MM.1S (cell line): Measurements from ENCODE around the gene IL22.

Source experiments
- DNase-seq: peaks from one replicate; pipeline ENCODE4 v3.0.0-alpha.2; 2015
- H2AFZ ChIP-seq: fragments of 300-600 bp; sonication (generic); 2 replicates; pipeline ENCODE4 v1.6.0; 2016; ENCODE audit warnings: antibody characterized with exemption, low read length
- H3F3A ChIP-seq: fragments of 300-600 bp; sonication (generic); 2 replicates; pipeline ENCODE4 v1.6.1; 2016; ENCODE audit warnings: mild to moderate bottlenecking, antibody characterized with exemption, low read length, moderate library complexity, mixed read lengths; ENCODE audit not compliant: insufficient read depth
- H3K27ac ChIP-seq: fragments of 300-600 bp; sonication (generic); 2 replicates; pipeline ENCODE4 v1.5.1; 2016; ENCODE audit warnings: mild to moderate bottlenecking, low read length
- H3K27me3 ChIP-seq: fragments of 300-600 bp; sonication (generic); replicated peaks from 2 replicates; pipeline ENCODE4 v1.6.0; 2016; ENCODE audit warnings: low read length; ENCODE audit not compliant: insufficient read depth
- H3K36me3 ChIP-seq: fragments of 300-600 bp; sonication (generic); replicated peaks from 2 replicates; pipeline ENCODE4 v1.6.1; 2016; ENCODE audit warnings: mild to moderate bottlenecking, low read length, mixed read lengths; ENCODE audit not compliant: insufficient read depth
- H3K4me1 ChIP-seq: fragments of 300-600 bp; sonication (generic); 2 replicates; pipeline ENCODE4 v1.6.1; 2016; ENCODE audit warnings: low read length, mixed read lengths
- H3K4me2 ChIP-seq: fragments of 300-600 bp; sonication (generic); 2 replicates; pipeline ENCODE4 v1.6.0; 2016; ENCODE audit warnings: low read depth, low read length
- H3K4me3 ChIP-seq: fragments of 300-600 bp; sonication (generic); 2 replicates; pipeline ENCODE4 v1.5.1; 2016; ENCODE audit warnings: low read length, mixed read lengths
- H3K79me2 ChIP-seq: fragments of 300-600 bp; sonication (generic); 2 replicates; pipeline ENCODE4 v1.6.1; 2016; ENCODE audit warnings: mixed run types, low read length, mixed read lengths
- H3K9ac ChIP-seq: fragments of 300-600 bp; sonication (generic); 2 replicates; pipeline ENCODE4 v1.6.1; 2016; ENCODE audit warnings: low read length, mixed read lengths
- H3K9me2 ChIP-seq: fragments of 300-600 bp; sonication (generic); replicated peaks from 2 replicates; pipeline ENCODE4 v1.6.1; 2016; ENCODE audit warnings: mild to moderate bottlenecking, low read length, mixed read lengths; ENCODE audit not compliant: insufficient read depth
- H3K9me3 ChIP-seq: fragments of 300-600 bp; sonication (generic); replicated peaks from 2 replicates; pipeline ENCODE4 v1.6.1; 2016; ENCODE audit warnings: mild to moderate bottlenecking, low read length, mixed read lengths; ENCODE audit not compliant: insufficient read depth
- H4K20me1 ChIP-seq: fragments of 300-600 bp; sonication (generic); 2 replicates; pipeline ENCODE4 v1.6.1; 2016; ENCODE audit warnings: mild to moderate bottlenecking, low read length, moderate library complexity, mixed read lengths; ENCODE audit not compliant: insufficient read depth
- EZH2 ChIP-seq: fragments of 300-600 bp; sonication (generic); optimal IDR thresholded peaks from 2 replicates; pipeline ENCODE3; 2017; ENCODE audit warnings: low read depth, mild to moderate bottlenecking, antibody characterized with exemption, low read length, mixed read lengths
- EZH2phosphoT487 ChIP-seq: fragments of 300-600 bp; sonication (generic); IDR thresholded peaks from 2 replicates; pipeline ENCODE4 v1.6.1; 2018; ENCODE audit warnings: antibody characterized with exemption, low read length
- TF ChIP-seq, protein P1 (sequence below): fragments of 300-600 bp; sonication (generic); IDR thresholded peaks from 2 replicates; pipeline ENCODE4 v1.5.1; 2016; ENCODE audit warnings: antibody characterized with exemption, low read length, mixed read lengths

IL22 gene

DNA sequence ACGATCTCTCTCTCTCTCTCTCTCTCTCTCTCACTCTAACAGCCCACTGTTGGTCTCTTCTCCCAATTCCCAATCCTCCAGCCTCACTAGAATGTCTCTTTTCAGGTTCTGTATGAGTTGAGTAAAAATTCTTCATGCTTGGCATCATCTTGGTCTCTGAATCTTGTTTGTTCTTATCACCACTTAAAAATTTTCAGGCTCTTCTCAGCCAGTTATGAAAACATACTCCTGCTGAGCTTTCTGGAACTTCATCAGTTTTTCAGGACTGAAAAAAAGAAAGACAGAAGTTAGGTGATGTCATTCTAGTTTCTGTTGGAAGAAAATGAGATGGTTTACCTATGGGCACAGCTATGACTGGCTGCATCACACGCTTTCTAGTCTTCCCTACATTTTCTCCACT is 11.5 kb upstream of the IL22 start:
- Histone ChIP-seq H3K9me3 (no peaks in the 10 kb centered on the region), H3F3A (no peaks in the 10 kb centered on the region), H3K9me2 (no peaks in the 10 kb centered on the region), H3K4me1 (peaks cover 7% of the 10 kb centered on the region; the same call in 1 of the 2 replicates), H3K27ac (no peak overlapping the region), H2AFZ (no peak overlapping the region), H3K4me2 (no peak overlapping the region), H3K36me3 (no peaks in the 10 kb centered on the region), H3K79me2 (no peaks in the 10 kb centered on the region), H3K4me3 (no peak overlapping the region), H4K20me1 (no peaks in the 10 kb centered on the region), H3K27me3 (no peaks in the 10 kb centered on the region), H3K9ac (no peak overlapping the region)
- TF ChIP-seq EZH2 (no peak), EZH2phosphoT487 (no peak)
- TF ChIP-seq, protein P1, sequence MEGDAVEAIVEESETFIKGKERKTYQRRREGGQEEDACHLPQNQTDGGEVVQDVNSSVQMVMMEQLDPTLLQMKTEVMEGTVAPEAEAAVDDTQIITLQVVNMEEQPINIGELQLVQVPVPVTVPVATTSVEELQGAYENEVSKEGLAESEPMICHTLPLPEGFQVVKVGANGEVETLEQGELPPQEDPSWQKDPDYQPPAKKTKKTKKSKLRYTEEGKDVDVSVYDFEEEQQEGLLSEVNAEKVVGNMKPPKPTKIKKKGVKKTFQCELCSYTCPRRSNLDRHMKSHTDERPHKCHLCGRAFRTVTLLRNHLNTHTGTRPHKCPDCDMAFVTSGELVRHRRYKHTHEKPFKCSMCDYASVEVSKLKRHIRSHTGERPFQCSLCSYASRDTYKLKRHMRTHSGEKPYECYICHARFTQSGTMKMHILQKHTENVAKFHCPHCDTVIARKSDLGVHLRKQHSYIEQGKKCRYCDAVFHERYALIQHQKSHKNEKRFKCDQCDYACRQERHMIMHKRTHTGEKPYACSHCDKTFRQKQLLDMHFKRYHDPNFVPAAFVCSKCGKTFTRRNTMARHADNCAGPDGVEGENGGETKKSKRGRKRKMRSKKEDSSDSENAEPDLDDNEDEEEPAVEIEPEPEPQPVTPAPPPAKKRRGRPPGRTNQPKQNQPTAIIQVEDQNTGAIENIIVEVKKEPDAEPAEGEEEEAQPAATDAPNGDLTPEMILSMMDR, result no peak
- no peak for DNase-seq

DNA sequence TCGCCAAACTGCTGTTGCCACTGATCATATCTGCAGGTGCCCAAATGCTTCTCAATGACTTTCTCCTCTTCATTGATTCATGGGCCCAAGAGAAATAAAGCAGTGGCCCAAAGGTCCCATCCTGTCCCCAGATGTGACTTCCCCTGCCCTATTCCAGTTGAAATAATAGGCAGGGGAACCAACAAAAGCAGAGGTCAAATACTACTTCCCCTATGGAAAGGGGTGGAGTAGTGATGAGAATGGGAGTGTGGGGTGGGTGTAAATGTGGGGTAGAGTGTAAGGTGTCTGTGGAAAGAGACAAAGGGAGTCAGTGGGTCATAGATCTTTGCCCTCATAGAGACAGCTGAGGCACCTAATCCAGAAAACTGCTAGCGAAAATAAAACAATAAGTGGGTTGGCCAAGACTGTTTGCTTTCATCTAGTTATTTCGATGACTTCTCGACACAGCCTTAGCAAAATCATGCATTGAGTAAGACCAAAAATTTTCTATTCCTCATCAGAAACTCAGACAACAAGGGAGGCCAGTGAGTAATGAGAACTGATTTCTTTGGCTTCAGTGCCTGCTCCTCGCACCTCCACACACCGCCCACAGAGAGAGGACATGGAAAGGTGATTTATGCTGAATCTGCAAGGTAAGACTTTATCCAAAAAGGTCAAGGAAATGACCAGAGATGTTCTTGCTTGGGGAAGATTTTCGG is 10.9 kb upstream of the IL22 start:
- H2AFZ ChIP-seq, result no peak overlapping the region
- no peaks in the 10 kb centered on the region for H3K27me3 ChIP-seq
- H3K79me2 ChIP-seq, result no peaks in the 10 kb centered on the region
- H3K36me3 ChIP-seq, result no peaks in the 10 kb centered on the region
- TF ChIP-seq, protein P1, result no peak
- no peak for TF ChIP-seq EZH2phosphoT487
- TF ChIP-seq EZH2, result no peak
- H3K9me3 ChIP-seq, result no peaks in the 10 kb centered on the region
- H3K4me3 ChIP-seq, result no peak overlapping the region
- no peak overlapping the region for H3K4me2 ChIP-seq
- peaks cover 7% of the 10 kb centered on the region; the same call in 1 of the 2 replicates for H3K4me1 ChIP-seq
- no peak overlapping the region for H3K27ac ChIP-seq
- no peaks in the 10 kb centered on the region for H3F3A ChIP-seq
- DNase-seq, result no peak
- no peak overlapping the region for H3K9ac ChIP-seq
- no peaks in the 10 kb centered on the region for H4K20me1 ChIP-seq
- no peaks in the 10 kb centered on the region for H3K9me2 ChIP-seq

DNA sequence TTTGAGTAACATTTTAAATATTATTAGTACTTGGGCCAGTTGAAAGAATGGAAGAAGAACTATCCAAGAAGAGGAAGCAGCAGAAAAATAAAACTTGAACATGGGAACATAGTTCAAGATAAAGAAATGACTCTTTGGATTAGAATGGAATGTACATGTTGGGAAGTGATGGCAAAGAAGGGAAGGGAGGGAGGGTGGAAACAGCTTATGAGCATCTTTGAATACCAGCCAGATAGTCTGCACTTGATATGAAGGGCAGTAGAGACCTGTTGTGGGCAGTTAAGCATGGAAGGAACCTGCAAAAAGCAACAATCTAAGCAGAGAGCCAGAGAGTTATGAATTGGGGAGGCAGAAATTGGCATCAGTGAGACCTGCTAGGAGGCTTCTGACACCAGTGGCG is 10.0 kb upstream of the IL22 start:
- DNase-seq, result no peak
- Histone ChIP-seq H4K20me1 (no peaks in the 10 kb centered on the region), H3K4me2 (no peak overlapping the region), H3K79me2 (no peaks in the 10 kb centered on the region), H3K27me3 (no peaks in the 10 kb centered on the region), H2AFZ (no peak overlapping the region), H3K27ac (no peak overlapping the region), H3K9me2 (no peaks in the 10 kb centered on the region), H3K4me3 (no peak overlapping the region), H3K4me1 (peaks cover 7% of the 10 kb centered on the region; the same call in 1 of the 2 replicates), H3K9me3 (no peaks in the 10 kb centered on the region), H3K9ac (no peak overlapping the region), H3K36me3 (no peaks in the 10 kb centered on the region), H3F3A (no peaks in the 10 kb centered on the region)
- TF ChIP-seq, protein P1, result no peak
- TF ChIP-seq EZH2 (no peak), EZH2phosphoT487 (no peak)
